WTC11 (cell line): Measurements from ENCODE around the gene GPR34. TPM values are rescaled to one million over a fixed set of nuclear protein-coding genes. Genes with fewer than 3 reads are reported as not detected.

Source experiments
- ATAC-seq: fragments of 200-7000 bp; cut with Tn5 transposase; 2 replicates; pipeline ENCODE4 v1.10.0; 2021; ENCODE audit warnings: mild to moderate bottlenecking, moderate library complexity
- CTCF ChIA-PET: fragments of 300-600 bp; sonication (Branson Sonifier 250); formaldehyde crosslinking; loops from one replicate; lab custom pipeline; 2021; ENCODE audit warnings: antibody characterized with exemption; lab: Charles Lee
- POLR2A ChIA-PET: fragments of 350-600 bp; sonication (Branson Sonifier 250); formaldehyde crosslinking; loops from one replicate; lab custom pipeline; 2021; ENCODE audit warnings: antibody characterized with exemption; lab: Charles Lee
- DNase-seq: peaks from one replicate; pipeline ENCODE4 v3.0.0; 2021; ENCODE audit warnings: low spot score
- H3K27ac Mint-ChIP-seq: 2 replicates; pipeline ENCODE4 v1.8.0; 2021; ENCODE audit warnings: mixed read lengths
- H3K27me3 Mint-ChIP-seq: 2 replicates; pipeline ENCODE4 v1.8.0; 2021; ENCODE audit warnings: low read depth, mild to moderate bottlenecking, moderate library complexity, mixed read lengths
- H3K36me3 Mint-ChIP-seq: 2 replicates; pipeline ENCODE4 v1.8.0; 2021; ENCODE audit warnings: mixed read lengths
- H3K4me1 Mint-ChIP-seq: 2 replicates; pipeline ENCODE4 v1.8.0; 2022; ENCODE audit warnings: mixed read lengths
- H3K4me3 Mint-ChIP-seq: 2 replicates; pipeline ENCODE4 v1.8.0; 2021; ENCODE audit warnings: mild to moderate bottlenecking, moderate library complexity, mixed read lengths
- H3K9me3 Mint-ChIP-seq: 2 replicates; pipeline ENCODE4 v1.8.0; 2021; ENCODE audit warnings: mixed read lengths
- ATF1 ChIP-seq: sonication (generic); formaldehyde crosslinking; IDR thresholded peaks from 2 replicates; pipeline ENCODE4 v1.8.1; 2023; ENCODE audit warnings: mild to moderate bottlenecking, moderate library complexity, missing genetic modification reagents
- ATF2 ChIP-seq: sonication (generic); formaldehyde crosslinking; IDR thresholded peaks from 2 replicates; pipeline ENCODE4 v1.8.1; 2022; ENCODE audit warnings: low read depth, missing genetic modification reagents, borderline replicate concordance
- ATF3 ChIP-seq: sonication (generic); formaldehyde crosslinking; conservative IDR thresholded peaks from 2 replicates; pipeline ENCODE4 v1.8.1; 2022; ENCODE audit warnings: mild to moderate bottlenecking, missing genetic modification reagents
- CREB1 ChIP-seq: sonication (generic); formaldehyde crosslinking; IDR thresholded peaks from 2 replicates; pipeline ENCODE4 v1.8.0; 2023; ENCODE audit warnings: mild to moderate bottlenecking, missing genetic modification reagents
- CTCF ChIP-seq: fragments of 200-600 bp; IDR thresholded peaks from 2 replicates; pipeline ENCODE4 v1.8.0; 2022; ENCODE audit warnings: antibody characterized with exemption
- ELF4 ChIP-seq: sonication (generic); formaldehyde crosslinking; IDR thresholded peaks from 2 replicates; pipeline ENCODE4 v1.8.1; 2022; ENCODE audit warnings: low read depth, mild to moderate bottlenecking, moderate library complexity, missing genetic modification reagents
- ESRRA ChIP-seq: sonication (generic); formaldehyde crosslinking; IDR thresholded peaks from 2 replicates; pipeline ENCODE4 v1.8.1; 2022; ENCODE audit warnings: mild to moderate bottlenecking, missing genetic modification reagents, borderline replicate concordance
- IRF2 ChIP-seq: sonication (generic); formaldehyde crosslinking; IDR thresholded peaks from 2 replicates; pipeline ENCODE4 v1.8.0; 2022; ENCODE audit warnings: low read depth, missing genetic modification reagents, borderline replicate concordance
- JUN ChIP-seq: sonication (generic); formaldehyde crosslinking; IDR thresholded peaks from 2 replicates; pipeline ENCODE4 v1.8.0; 2023; ENCODE audit warnings: mild to moderate bottlenecking, missing genetic modification reagents
- KAT7 ChIP-seq: sonication (generic); formaldehyde crosslinking; IDR thresholded peaks from 2 replicates; pipeline ENCODE4 v1.8.1; 2023; ENCODE audit warnings: missing genetic modification reagents, mild to moderate bottlenecking, borderline replicate concordance
- MLX ChIP-seq: sonication (generic); formaldehyde crosslinking; IDR thresholded peaks from 2 replicates; pipeline ENCODE4 v1.8.1; 2023; ENCODE audit warnings: mild to moderate bottlenecking, missing genetic modification reagents, moderate library complexity
- NFE2L1 ChIP-seq: sonication (generic); formaldehyde crosslinking; IDR thresholded peaks from 2 replicates; pipeline ENCODE4 v1.8.1; 2023; ENCODE audit warnings: missing genetic modification reagents
- OVOL2 ChIP-seq: fragments of 250-450 bp; sonication (Bioruptor Pico); IDR thresholded peaks from 2 replicates; pipeline ENCODE4 v1.9.0; 2021; ENCODE audit warnings: mild to moderate bottlenecking, borderline replicate concordance
- PRRX2 ChIP-seq: fragments of 250-450 bp; sonication (Bioruptor Pico); IDR thresholded peaks from 2 replicates; pipeline ENCODE4 v1.8.0; 2021; ENCODE audit warnings: mild to moderate bottlenecking
- SMAD4 ChIP-seq: sonication (generic); formaldehyde crosslinking; IDR thresholded peaks from 2 replicates; pipeline ENCODE4 v1.8.0; 2022; ENCODE audit warnings: mild to moderate bottlenecking, missing genetic modification reagents
- STAT6 ChIP-seq: sonication (generic); formaldehyde crosslinking; conservative IDR thresholded peaks from 2 replicates; pipeline ENCODE4 v1.8.1; 2023; ENCODE audit warnings: mild to moderate bottlenecking, low read depth, missing genetic modification reagents, moderate library complexity
- TEAD1 ChIP-seq: sonication (generic); formaldehyde crosslinking; IDR thresholded peaks from 2 replicates; pipeline ENCODE4 v1.8.0; 2022; ENCODE audit warnings: mild to moderate bottlenecking, missing genetic modification reagents
- USF1 ChIP-seq: sonication (generic); formaldehyde crosslinking; IDR thresholded peaks from 2 replicates; pipeline ENCODE4 v1.8.0; 2022; ENCODE audit warnings: mild to moderate bottlenecking, missing genetic modification reagents
- ZNF121 ChIP-seq: sonication (generic); formaldehyde crosslinking; IDR thresholded peaks from 2 replicates; pipeline ENCODE4 v1.8.0; 2023; ENCODE audit warnings: missing genetic modification reagents
- ZNF396 ChIP-seq: fragments of 250-450 bp; sonication (Bioruptor Pico); IDR thresholded peaks from 2 replicates; pipeline ENCODE4 v1.8.0; 2021; ENCODE audit warnings: mild to moderate bottlenecking, moderate library complexity, borderline replicate concordance
- ZNF512 ChIP-seq: sonication (generic); formaldehyde crosslinking; IDR thresholded peaks from 2 replicates; pipeline ENCODE4 v1.8.1; 2022; ENCODE audit warnings: missing genetic modification reagents, borderline replicate concordance
- ZSCAN18 ChIP-seq: fragments of 250-450 bp; sonication (Bioruptor Pico); IDR thresholded peaks from 2 replicates; pipeline ENCODE4 v2.1.2; 2022; ENCODE audit warnings: mild to moderate bottlenecking, moderate library complexity
- total RNA-seq: library from RNA; stranded (reverse); gene quantifications from 3 replicates; pipeline ENCODE4 v1.2.3, GENCODE V29; 2021

Gene GPR34
- total RNA-seq, 1 experiment from 2014 or later, result not detected

GRCh38 chrX:41711021-41711667 lies 22.4 kb downstream of the GPR34 start (continued):
- no peak for TF ChIP-seq KAT7 (CRISPR knock-in tag)
- TF ChIP-seq MLX (CRISPR knock-in tag), result no peak
- TF ChIP-seq CTCF, result no peak
- TF ChIP-seq NFE2L1, result no peak

GRCh38 chrX:41716222-41716621 lies 27.4 kb downstream of the GPR34 start:
- TF ChIP-seq ESRRA (CRISPR knock-in tag), result no peak
- no peak for TF ChIP-seq PRRX2 (CRISPR knock-in tag)
- no peak for TF ChIP-seq TEAD1 (CRISPR knock-in tag)
- TF ChIP-seq ZNF121 (CRISPR knock-in tag), result no peak
- no peak for TF ChIP-seq ATF1 (CRISPR knock-in tag)
- TF ChIP-seq STAT6 (CRISPR knock-in tag), result no peak
- TF ChIP-seq KAT7 (CRISPR knock-in tag), result no peak
- TF ChIP-seq ATF3 (CRISPR knock-in tag), result no peak
- no peak for TF ChIP-seq CREB1 (CRISPR knock-in tag)
- no peak for TF ChIP-seq OVOL2
- no peak for TF ChIP-seq IRF2 (CRISPR knock-in tag)
- no peak for TF ChIP-seq ELF4 (CRISPR knock-in tag)
- no peak for TF ChIP-seq USF1 (CRISPR knock-in tag)
- Mint-ChIP-seq H3K4me1 (peaks cover 43% of the 10 kb centered on the region), H3K27ac (no peak overlapping the region), H3K4me3 (no peak overlapping the region), H3K9me3 (peaks cover 21% of the 10 kb centered on the region), H3K36me3 (peaks cover 32% of the 10 kb centered on the region), H3K27me3 (no peaks in the 10 kb centered on the region)
- ChIA-PET CTCF (no interaction called here), POLR2A (no interaction called here)
- ATAC-seq (no peak), DNase-seq (no peak)

- POLR2A ChIA-PET, result no interaction called here
- H3K4me3 Mint-ChIP-seq, result no peak overlapping the region
- CTCF ChIA-PET, result no interaction called here
- no peak for TF ChIP-seq ZNF396 (CRISPR knock-in tag)
- no peak for TF ChIP-seq KAT7 (CRISPR knock-in tag)
- no peak for TF ChIP-seq ZSCAN18 (CRISPR knock-in tag)
- no peak for TF ChIP-seq JUN
- TF ChIP-seq ZNF121 (CRISPR knock-in tag), result no peak
- no peak for TF ChIP-seq ZNF512 (CRISPR knock-in tag)
- TF ChIP-seq SMAD4 (CRISPR knock-in tag), result no peak
- no peak for TF ChIP-seq ATF2 (CRISPR knock-in tag)
These were observed 28.1 kb downstream of the GPR34 start for GRCh38 chrX:41716767-41717473.

More at GRCh38 chrX:41716767-41717473, 28.1 kb downstream of the GPR34 start:
- H3K27me3 Mint-ChIP-seq, result no peaks in the 10 kb centered on the region
- no peak overlapping the region for H3K27ac Mint-ChIP-seq
- H3K36me3 Mint-ChIP-seq, result peaks cover 36% of the 10 kb centered on the region
- ATAC-seq, result no peak
- peaks cover 36% of the 10 kb centered on the region for H3K4me1 Mint-ChIP-seq
- H3K9me3 Mint-ChIP-seq, result peaks cover 21% of the 10 kb centered on the region
- no peak for DNase-seq
